ENCODE data around the gene CHCHD4.

Gene CHCHD4

DNA sequence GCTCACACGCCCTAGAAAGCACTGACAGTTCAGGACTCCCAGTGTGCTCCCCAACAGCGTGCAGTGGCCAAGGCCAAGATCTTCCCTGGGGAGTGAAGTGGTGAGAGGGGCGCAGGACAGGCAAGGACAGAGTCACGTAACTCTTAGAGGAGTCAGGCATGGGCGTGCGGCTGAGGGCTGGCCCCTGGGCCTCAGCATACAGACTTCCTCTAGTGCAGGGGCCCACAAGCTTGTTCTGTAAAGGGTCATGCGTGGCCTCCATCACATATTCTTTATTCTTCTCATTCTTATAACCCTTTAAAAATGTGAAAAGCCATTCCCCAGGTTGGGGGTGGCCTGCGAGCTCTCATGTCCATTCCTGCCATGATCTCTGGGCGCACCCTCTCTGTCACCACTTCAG lies 25.4 kb upstream of the CHCHD4 start:
- DNase-seq (ENCODE audit: low read depth), result no peak

- DNase-seq (ENCODE audit: low read depth), result no peak
Observed at GRCh38 chr3:14148041-14148985, 23.6 kb upstream of the CHCHD4 start.

GRCh38 chr3:14147617-14148016 lies 22.9 kb upstream of the CHCHD4 start:
- no peak for DNase-seq (ENCODE audit: low read depth)

DNA sequence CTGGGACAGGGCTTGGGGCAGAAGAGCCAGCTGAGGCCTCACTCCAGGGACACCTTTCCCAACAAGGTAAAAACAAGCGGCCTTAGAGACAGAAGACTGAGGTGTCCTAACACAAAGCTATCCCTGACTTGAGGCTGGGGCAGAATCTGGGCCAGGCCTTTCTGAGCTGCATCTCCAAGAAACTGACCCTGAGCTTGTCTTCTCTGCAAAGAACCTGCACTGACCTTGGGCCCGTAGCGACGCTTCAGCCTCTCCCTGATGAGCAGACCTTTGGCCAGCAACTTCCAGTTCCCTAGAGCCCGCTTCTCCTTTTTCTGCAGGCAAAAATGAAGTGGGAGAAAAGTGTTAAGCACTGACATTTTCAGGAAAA lies 22.4 kb upstream of the CHCHD4 start:
- no peak for DNase-seq (ENCODE audit: low read depth)

DNA sequence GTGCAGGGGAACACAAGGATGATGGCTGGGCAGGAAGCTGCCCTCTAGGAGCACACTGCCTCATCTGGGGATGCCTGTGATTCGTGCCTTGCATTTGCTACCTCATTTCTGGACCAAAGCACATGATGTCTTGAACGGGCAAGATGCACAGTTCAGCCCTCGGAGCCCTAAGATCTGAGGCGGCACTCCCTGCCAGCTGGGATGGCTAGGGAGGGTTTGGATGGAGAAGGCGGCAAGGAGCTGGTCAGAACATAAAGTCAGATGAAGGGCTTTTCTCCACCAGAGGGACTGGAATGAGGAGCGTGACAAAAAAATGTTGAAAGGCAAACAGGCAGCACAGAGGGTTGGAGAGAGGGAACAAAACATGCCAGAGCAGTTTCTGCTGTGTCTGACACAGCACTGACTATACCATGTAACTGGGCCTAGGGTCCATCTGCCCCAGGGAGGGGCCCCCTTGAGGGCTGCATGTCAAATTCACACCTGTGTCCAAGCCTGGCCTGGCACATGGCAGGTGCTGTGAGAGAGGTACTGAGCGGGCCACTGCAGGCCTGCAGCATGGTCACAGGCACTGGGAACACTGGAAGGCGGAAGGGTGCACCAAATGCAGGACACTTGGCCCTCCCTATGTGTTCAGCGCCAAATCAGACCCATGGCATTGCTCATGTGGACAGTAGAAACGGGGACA lies 21.9 kb upstream of the CHCHD4 start:
- DNase-seq (ENCODE audit: low read depth), result no peak

- DNase-seq (ENCODE audit: low read depth), result no peak
Observed at GRCh38 chr3:14145670-14146380, 21.2 kb upstream of the CHCHD4 start.

DNA sequence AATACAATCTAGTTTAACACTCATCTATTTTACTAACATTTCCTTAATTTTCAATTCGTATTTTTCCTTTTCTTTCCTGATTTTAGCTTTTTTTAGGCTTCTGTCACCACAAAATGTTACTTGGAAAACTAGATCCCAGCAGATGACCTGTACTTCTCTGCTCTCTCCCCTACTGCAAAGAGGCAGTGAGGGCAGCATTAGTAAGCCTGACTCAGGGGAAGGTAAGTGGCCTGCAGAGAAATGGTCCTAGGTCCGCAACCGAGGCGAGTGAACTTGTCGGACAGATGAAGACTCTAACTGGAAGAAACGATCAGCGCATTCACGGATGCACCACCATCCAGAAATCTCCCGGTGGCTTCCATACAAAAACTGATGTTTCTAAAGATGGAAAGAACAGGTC lies 20.6 kb upstream of the CHCHD4 start:
- DNase-seq (ENCODE audit: low read depth), result no peak

DNA sequence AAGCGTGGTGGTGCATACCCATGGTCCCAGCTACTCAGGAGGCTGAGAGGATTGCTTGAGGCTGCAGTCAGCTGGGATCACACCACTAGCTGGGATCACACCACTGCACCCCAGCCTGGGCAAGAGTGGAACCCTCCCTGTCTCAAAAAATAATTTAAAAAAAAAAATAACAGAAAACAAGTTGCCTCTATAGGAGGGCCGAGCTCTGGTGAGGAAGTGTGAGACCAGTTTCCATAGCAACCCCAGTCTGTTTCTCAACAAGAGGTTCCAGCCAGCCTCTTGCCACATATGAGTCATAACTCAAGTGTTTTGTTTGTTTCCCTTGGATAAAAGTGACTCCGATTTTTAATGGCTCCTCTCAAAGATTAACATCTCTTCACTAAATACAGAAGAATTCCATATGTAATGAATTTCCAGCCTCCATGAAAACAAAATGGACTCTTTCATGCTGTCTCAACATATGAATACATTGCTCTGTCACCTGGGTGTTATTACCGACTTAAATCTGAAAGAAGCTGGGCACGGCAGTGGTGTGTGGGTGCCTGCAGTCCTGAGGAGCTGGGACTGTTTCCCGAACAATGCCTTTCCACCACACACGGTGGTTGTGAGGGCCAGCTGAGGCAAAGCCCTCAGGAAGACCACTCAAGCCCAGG lies 19.9 kb upstream of the CHCHD4 start:
- peak; percentile 48 for DNase-seq (ENCODE audit: low read depth)

DNA sequence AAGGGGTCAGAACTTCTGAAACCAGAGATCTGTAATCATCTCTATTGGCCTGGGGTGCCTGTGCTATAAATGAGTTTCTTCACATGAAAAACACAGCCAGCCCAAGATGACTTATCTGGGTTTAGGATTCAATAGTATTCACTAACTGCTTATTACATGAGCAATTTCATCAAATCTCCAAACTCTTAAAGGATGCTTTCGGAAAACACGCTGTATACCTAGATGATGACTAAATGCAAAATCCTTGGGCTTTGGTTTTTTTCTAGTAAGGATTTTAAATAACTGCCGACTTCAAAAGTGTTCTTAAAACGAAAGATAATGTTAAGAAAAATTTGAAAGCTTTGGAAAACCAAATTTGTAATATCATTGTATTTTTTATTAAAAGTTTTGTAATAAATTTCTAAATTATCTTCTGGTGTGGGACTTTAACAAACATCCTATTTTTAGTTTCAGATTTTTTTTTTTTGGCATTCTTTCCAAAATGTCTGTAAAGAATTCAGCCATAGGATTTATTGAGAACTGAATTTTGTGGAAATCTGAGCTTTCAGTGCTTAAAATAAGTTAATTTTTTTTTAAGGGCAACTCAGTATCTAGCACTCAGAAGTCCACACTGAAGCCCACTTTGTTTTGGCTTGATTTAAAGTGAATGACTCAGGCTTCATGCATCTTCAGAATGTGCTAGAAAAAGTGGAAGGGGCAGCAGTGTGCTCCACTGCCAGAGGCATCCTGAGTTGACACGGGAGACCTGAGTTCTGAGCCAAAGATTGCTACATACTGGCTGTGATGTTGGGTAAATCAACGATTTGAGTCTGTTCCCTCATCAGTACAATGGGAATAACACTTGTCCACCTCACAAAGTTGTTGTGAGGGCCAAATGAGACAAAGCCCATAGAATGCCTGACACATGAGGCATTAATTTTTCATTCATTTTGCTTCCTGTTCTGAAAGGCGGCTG lies 18.9 kb upstream of the CHCHD4 start:
- no peak for DNase-seq (ENCODE audit: low read depth)

GRCh38 chr3:14142567-14143270 lies 18.0 kb upstream of the CHCHD4 start:
- no peak for DNase-seq (ENCODE audit: low read depth)

DNA sequence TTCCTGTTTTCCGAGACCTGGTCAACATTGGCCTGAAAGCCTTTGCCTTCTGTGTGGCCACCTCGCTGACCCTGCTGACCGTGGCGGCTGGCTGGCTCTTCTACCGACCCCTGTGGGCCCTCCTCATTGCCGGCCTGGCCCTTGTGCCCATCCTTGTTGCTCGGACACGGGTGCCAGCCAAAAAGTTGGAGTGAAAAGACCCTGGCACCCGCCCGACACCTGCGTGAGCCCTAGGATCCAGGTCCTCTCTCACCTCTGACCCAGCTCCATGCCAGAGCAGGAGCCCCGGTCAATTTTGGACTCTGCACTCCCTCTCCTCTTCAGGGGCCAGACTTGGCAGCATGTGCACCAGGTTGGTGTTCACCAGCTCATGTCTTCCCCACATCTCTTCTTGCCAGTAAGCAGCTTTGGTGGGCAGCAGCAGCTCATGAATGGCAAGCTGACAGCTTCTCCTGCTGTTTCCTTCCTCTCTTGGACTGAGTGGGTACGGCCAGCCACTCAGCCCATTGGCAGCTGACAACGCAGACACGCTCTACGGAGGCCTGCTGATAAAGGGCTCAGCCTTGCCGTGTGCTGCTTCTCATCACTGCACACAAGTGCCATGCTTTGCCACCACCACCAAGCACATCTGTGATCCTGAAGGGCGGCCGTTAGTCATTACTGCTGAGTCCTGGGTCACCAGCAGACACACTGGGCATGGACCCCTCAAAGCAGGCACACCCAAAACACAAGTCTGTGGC lies 17.1 kb upstream of the CHCHD4 start:
- DNase-seq (ENCODE audit: low read depth), result no peak

DNA sequence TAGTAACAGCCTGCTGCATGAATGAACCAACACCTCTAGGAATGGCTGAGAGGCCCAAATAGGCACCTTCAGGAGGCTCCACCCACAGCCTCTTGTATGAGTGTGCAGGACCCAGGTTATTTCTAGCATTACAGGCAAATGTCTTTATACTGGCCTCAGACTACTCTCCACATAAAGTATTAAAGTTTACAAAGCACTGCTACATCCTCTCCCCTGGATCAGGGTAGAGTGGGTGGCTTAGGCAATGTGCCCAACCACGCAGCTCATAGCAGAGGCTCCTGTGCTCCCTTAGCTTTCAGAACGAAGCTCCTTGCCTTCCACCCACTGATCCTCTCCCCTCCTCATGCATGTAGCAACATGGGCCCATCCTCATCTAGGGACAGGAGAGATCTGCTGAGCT lies 16.5 kb upstream of the CHCHD4 start:
- DNase-seq (ENCODE audit: low read depth), result no peak

DNA sequence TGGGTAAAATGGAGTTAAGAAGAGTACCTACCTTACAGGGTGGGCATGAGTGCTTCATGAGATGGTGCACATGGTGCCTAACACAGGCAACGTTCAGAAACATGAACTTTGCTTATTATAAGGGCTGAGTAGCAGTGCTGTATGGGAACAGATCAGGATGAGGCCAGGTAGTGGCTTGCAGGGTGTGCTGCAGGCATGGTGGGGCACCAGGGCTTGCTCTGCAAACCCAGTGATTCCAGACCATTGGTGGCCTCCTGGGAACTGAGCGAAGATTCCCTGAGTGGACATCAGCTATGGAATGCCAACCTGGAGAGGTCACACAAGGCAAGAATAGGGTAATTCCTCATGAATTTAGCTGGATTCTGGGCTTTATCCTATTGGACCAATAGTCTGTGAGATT lies 16.0 kb upstream of the CHCHD4 start:
- DNase-seq (ENCODE audit: low read depth), result no peak

GRCh38 chr3:14139771-14140170 lies 15.1 kb upstream of the CHCHD4 start:
- no peak for DNase-seq (ENCODE audit: low read depth)

- DNase-seq (ENCODE audit: low read depth), result no peak
Observed at GRCh38 chr3:14138878-14139655, 14.4 kb upstream of the CHCHD4 start.

DNA sequence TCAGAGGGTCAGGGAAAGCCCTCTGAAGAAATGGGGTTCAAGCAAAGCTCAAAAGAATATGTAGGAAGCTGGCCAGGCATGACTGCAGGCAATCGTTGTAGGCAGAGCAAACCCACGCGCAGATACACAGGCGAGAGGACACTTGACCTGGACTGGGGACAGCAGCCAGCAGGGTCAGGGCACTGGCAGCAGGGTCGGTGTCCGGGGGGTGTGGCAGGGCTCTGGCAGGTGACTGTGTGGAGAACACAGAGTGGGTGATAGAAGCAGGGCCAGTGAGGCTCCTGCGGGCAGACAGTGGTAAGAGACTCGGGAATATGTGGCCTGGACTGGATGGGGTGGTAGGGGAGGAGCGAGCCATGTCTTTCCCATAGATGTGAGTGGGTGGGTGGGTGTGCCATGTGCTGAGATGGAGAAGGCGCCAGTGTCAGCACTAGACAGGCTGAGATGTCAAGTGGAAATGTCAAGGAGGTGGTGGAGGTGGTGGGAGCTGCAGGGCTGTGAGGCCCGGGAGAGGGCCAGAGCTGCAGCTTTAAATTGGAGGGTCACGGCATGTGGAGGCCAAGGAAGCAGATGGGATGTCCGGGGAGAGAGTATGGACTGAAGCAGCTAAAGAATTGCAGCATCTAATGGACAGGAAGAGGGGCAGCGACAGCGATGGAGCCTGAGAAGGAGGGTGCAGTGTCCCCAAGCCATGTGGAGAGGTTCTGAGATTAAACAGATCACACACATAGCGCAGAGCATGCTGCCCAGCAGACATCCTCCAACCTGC lies 13.6 kb upstream of the CHCHD4 start:
- DNase-seq (ENCODE audit: low read depth), result no peak

- no peak for DNase-seq (ENCODE audit: low read depth)
Observed at GRCh38 chr3:14137445-14137844, 12.8 kb upstream of the CHCHD4 start.

DNA sequence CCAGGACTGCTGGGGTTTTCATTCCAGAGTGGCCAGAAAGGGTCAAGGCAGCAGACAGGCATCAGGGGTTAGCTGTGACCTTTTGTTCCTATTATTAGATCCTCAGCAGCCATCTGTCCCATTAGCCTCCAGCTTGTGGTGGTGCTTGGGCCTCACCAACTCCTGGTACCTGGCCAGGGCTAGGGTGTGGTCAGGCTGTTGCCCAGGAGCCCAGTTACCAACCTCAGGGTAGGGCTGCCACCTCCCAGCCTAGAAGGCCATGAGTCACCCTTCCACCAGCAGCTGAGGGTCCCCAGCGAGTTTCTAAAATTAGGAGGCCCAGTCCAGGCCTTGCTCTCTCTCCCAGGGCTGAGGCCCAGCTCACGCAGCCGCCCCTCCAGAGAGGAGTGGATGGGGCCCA lies 12.3 kb upstream of the CHCHD4 start:
- no peak for DNase-seq (ENCODE audit: low read depth)

Data from activated T-cell treated with anti-CD3 and anti-CD28 coated beads for 24 hours (primary cell).